Kidney epithelial cell (primary cell): Measurements from ENCODE around the gene ABCA2. TPM values are rescaled to one million over a fixed set of nuclear protein-coding genes. Genes with fewer than 3 reads are reported as not detected.

Experiments
- DNase-seq: peaks from one replicate; pipeline ENCODE4 v3.0.0-alpha.2; 2010; ENCODE audit warnings: low read depth
- H3K27me3 ChIP-seq: 2 replicates; pipeline ENCODE4 v1.6.0; 2011; ENCODE audit warnings: low read length; ENCODE audit not compliant: control insufficient read depth, insufficient read depth
- H3K36me3 ChIP-seq: 2 replicates; pipeline ENCODE4 v1.5.1; 2011; ENCODE audit warnings: low read length; ENCODE audit not compliant: control insufficient read depth, insufficient read depth
- H3K4me3 ChIP-seq: 2 replicates; pipeline ENCODE4 v1.5.1; 2011; ENCODE audit warnings: low read depth, mild to moderate bottlenecking, control low read depth, low read length
- CTCF ChIP-seq: IDR thresholded peaks from 2 replicates; pipeline ENCODE4 v1.5.1; 2011; ENCODE audit warnings: mild to moderate bottlenecking, moderate library complexity, low read length, control low read depth, inconsistent platforms; ENCODE audit not compliant: insufficient read depth, poor library complexity, severe bottlenecking
- total RNA-seq: library from RNA; depleted of rRNA; stranded (reverse); fragments of >200 nt; gene quantifications from 2 replicates; pipeline ENCODE4 v1.2.3, GENCODE V29; 2015

Gene ABCA2
- total RNA-seq, 1 donor from 2014 or later: 5.3 TPM

GRCh38 chr9:137011907-137012675, 15.9 kb downstream of the ABCA2 start:
- Histone ChIP-seq H3K27me3 (no peaks in the 10 kb centered on the region), H3K36me3 (no peaks in the 10 kb centered on the region), H3K4me3 (no peak overlapping the region)
- no peak for DNase-seq
- TF ChIP-seq CTCF: no peak

GRCh38 chr9:137011156-137011555, 16.9 kb downstream of the ABCA2 start:
- Histone ChIP-seq H3K4me3 (no peak overlapping the region), H3K36me3 (no peaks in the 10 kb centered on the region), H3K27me3 (no peaks in the 10 kb centered on the region)
- TF ChIP-seq CTCF: no peak
- no peak for DNase-seq

GRCh38 chr9:137009938-137010732, 17.9 kb downstream of the ABCA2 start:
- no peak overlapping the region for H3K4me3 ChIP-seq
- H3K36me3 ChIP-seq: no peaks in the 10 kb centered on the region
- no peak for TF ChIP-seq CTCF
- no peak for DNase-seq
- H3K27me3 ChIP-seq: no peaks in the 10 kb centered on the region

- Histone ChIP-seq H3K27me3 (no peaks in the 10 kb centered on the region), H3K4me3 (no peak overlapping the region), H3K36me3 (no peaks in the 10 kb centered on the region)
- DNase-seq: no peak
- no peak for TF ChIP-seq CTCF
Measured at GRCh38 chr9:137009217-137009616, 18.8 kb downstream of the ABCA2 start.

- TF ChIP-seq CTCF: no peak
- Histone ChIP-seq H3K27me3 (no peaks in the 10 kb centered on the region), H3K4me3 (no peak overlapping the region), H3K36me3 (no peaks in the 10 kb centered on the region)
- DNase-seq: no peak
Measured at GRCh38 chr9:137008312-137008711, 19.7 kb downstream of the ABCA2 start.
